ENCODE results near the gene ZNF223. TPM values are rescaled to one million over a fixed set of nuclear protein-coding genes. Genes with fewer than 3 reads are reported as not detected.

Gene ZNF223
- total RNA-seq, 1 donor from 2014 or later = 17.7 TPM

DNA sequence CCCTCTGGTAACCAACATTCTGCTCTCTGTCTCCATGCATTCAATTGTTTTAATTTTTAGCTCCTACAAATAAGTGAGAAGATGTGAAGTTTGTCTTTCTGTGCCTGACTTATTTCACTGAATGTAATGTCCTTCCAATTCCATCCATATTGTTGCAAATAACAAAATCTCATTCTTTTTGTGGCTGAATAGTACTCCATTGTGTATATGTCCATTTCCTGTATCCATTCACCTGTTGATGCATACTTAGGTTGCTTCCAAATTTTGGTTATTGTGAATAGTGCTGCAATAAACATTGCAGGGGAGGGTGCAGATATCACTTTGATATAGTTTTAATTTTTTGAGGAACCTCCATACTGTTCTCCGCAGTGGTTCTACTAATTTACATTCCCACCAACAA is 17.6 kb downstream of the ZNF223 start:
- intact Hi-C loops (cut with DNase I) = no loop called here
- H3K9me3 ChIP-seq = peaks cover 29% of the 10 kb centered on the region
- no peak overlapping the region for H3K4me3 ChIP-seq
- DNase-seq (ENCODE audit: extremely low spot score in 2 of 2) = no peak
- H3K36me3 ChIP-seq = peaks cover 0 to 30% of the 10 kb centered on the region in 2 donors
- H3K4me1 ChIP-seq = peaks cover 21% of the 10 kb centered on the region
- H3K27ac ChIP-seq = no peak overlapping the region
- no peaks in the 10 kb centered on the region for H3K27me3 ChIP-seq
- TF ChIP-seq, protein P1, sequence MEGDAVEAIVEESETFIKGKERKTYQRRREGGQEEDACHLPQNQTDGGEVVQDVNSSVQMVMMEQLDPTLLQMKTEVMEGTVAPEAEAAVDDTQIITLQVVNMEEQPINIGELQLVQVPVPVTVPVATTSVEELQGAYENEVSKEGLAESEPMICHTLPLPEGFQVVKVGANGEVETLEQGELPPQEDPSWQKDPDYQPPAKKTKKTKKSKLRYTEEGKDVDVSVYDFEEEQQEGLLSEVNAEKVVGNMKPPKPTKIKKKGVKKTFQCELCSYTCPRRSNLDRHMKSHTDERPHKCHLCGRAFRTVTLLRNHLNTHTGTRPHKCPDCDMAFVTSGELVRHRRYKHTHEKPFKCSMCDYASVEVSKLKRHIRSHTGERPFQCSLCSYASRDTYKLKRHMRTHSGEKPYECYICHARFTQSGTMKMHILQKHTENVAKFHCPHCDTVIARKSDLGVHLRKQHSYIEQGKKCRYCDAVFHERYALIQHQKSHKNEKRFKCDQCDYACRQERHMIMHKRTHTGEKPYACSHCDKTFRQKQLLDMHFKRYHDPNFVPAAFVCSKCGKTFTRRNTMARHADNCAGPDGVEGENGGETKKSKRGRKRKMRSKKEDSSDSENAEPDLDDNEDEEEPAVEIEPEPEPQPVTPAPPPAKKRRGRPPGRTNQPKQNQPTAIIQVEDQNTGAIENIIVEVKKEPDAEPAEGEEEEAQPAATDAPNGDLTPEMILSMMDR (IDR thresholded peaks at IDR 0.05) = no peak
- TF ChIP-seq POLR2A (IDR thresholded peaks at IDR 0.05) (no peak), POLR2AphosphoS5 (IDR thresholded peaks at IDR 0.05; ENCODE audit: insufficient read depth in 1 of 2, low read depth in 1 of 2) (no peak)

DNA sequence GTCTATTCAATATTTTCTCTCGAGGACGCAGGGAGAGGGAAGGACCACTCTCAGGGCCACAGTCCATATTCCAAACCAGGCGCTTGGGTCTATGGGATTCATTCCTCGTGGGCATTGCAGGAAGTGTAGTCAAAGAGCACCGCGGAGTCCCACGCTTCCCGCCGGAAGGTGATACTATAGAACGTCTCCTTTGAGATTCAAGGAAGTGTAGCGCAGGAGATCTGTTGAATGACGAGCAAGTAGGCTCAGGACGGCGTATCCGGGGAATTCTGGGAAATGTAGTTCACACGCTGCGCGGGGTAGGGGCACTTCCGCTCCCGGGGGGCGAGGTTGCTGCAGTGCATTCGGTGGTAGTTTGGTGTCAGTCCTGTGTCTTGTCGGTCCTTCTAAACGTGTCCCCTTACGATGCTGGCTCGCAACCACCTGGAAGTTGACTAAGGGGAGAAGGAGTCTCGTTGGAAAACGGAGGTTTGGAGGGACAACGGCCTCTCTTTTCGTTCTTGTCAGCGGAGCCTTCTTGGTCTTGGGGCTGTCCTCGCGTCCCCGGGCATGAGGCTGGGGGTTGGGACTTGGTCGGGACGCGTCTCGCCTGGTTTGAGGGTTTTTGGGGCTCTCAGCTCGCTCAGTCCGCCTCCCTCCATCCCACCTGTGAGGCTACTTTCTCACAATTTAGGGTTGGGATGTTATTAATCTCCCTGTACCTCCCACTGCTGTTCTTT is 20.1 kb downstream of the ZNF223 start, which contains the start of gene ZNF284:
Gene ZNF284, plus strand, starts transcription at position 336 of the 719 bp plus-strand sequence. CDS start 4,231 bp downstream, outside the sequence.
- Histone ChIP-seq H3K36me3 (peaks cover 0 to 6% of the 10 kb centered on the region in 2 donors), H3K27ac (no peak within 1 kb of the TSS), H3K4me3 (peak within 1 kb of the TSS; percentile 62 to 76), H3K4me1 (peaks cover 21% of the 10 kb centered on the region), H3K9me3 (peaks cover 7% of the 10 kb centered on the region), H3K27me3 (no peaks in the 10 kb centered on the region)
- peak in 1 of 2 donors; percentile 89 for DNase-seq (ENCODE audit: extremely low spot score in 2 of 2)
- TF ChIP-seq POLR2AphosphoS5 (IDR thresholded peaks at IDR 0.05; ENCODE audit: insufficient read depth in 1 of 2, low read depth in 1 of 2) (peak; percentile 55 to 91), POLR2A (IDR thresholded peaks at IDR 0.05) (no peak)
- TF ChIP-seq, protein P1 (IDR thresholded peaks at IDR 0.05) = no peak
- intact Hi-C loops (cut with DNase I) = no loop called here

DNA sequence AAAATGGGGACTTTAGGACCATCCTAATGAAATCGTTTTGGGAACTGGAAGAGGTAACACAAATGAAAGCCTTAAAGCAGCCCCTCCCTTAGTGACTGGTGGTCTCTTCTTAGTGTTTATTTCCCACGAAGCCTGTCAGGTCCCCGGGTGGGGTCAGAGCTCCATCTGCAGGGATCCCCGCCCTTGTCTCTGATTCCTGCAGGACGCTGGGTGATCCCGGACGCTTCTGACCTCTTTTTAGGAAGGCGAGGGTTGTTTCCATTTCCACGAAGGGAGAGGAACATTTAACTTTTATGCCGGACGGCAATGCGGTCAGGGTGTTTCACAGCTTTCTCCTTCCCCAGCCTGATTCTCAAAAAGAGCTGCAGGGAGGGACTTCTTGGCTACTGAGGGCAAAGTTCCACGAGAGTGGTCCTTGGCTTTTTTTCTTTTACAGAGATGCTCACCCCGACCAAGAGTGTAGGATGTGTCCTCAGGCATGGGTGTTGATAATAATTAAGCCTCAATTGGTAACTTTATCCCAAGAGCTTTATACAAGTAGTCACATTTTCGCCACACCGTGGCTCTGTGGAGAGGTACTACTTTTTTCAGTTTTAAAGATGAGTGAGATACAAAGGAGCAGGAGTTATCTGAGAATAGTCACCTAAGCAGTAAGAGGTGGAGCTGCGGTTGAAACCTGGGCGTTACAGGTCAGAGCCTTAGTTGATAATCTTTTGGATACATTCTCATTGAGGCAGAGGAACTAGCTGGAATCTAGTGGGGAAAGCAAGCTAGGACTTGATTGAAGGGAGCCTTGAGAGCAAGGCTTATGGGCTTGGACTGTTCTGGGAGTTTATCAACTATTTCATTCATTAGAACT is 20.9 kb downstream of the ZNF223 start:
- peaks cover 4% of the 10 kb centered on the region for H3K9me3 ChIP-seq
- no peak for TF ChIP-seq POLR2AphosphoS5 (IDR thresholded peaks at IDR 0.05; ENCODE audit: insufficient read depth in 1 of 2, low read depth in 1 of 2)
- TF ChIP-seq POLR2A (IDR thresholded peaks at IDR 0.05) = no peak
- DNase-seq (ENCODE audit: extremely low spot score in 2 of 2) = no peak
- H3K4me1 ChIP-seq = peaks cover 21% of the 10 kb centered on the region
- peaks cover 0 to 7% of the 10 kb centered on the region in 2 donors for H3K36me3 ChIP-seq
- peak overlapping the region; percentile 62 to 76 for H3K4me3 ChIP-seq
- no peaks in the 10 kb centered on the region for H3K27me3 ChIP-seq
- intact Hi-C loops (cut with DNase I) = no loop called here
- H3K27ac ChIP-seq = no peak overlapping the region

DNA sequence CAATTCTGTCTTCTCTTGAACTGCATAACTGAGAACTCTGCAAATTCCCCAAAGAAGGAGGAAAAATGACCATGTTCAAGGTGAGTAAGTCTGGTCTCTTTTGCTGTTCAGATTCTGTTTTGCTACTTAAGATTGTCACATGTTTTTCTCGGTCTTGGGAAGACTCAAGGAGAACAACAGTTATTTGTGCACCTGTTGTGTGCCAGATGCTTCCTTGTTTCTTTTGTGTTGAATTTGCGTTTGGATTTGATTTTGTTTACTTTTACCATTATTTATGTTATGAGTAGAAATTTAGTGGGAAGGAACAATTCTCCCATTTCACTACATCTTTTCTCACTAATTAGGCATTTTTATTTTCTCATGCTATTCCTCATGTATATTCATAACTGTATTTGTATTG is 24.5 kb downstream of the ZNF223 start:
- Histone ChIP-seq H3K9me3 (no peaks in the 10 kb centered on the region), H3K4me3 (no peak overlapping the region), H3K36me3 (peaks cover 0 to 25% of the 10 kb centered on the region in 2 donors), H3K27ac (no peak overlapping the region), H3K4me1 (peaks cover 17% of the 10 kb centered on the region), H3K27me3 (no peaks in the 10 kb centered on the region)
- TF ChIP-seq POLR2AphosphoS5 (IDR thresholded peaks at IDR 0.05; ENCODE audit: insufficient read depth in 1 of 2, low read depth in 1 of 2) (no peak), POLR2A (IDR thresholded peaks at IDR 0.05) (no peak)
- TF ChIP-seq, protein P1 (IDR thresholded peaks at IDR 0.05) = no peak
- intact Hi-C loops (cut with DNase I) = no loop called here
- DNase-seq (ENCODE audit: extremely low spot score in 2 of 2) = no peak

DNA sequence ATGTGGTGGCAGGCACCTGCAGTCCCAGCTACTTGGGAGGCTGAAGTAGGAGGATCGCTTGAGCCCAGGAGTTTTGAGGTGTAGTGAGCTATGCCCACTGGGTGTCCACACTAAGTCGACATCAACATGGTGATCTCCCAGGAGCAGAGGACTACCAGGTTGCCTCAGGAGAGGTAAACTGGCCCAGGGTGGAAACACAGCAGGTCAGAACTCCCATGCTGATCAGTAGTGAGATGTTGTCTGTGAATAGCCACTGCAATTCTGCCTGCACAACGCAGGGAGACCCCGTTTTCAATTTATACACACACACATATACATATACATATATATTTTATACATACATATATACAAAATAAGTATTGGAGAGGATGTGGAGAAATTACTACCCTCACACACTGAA is 40.3 kb downstream of the ZNF223 start:
- intact Hi-C loops (cut with DNase I) = no loop called here

More for the DNA sequence above, 40.3 kb downstream of the ZNF223 start:
- no peak for DNase-seq (ENCODE audit: extremely low spot score in 2 of 2)
- Histone ChIP-seq H3K9me3 (no peaks in the 10 kb centered on the region), H3K27ac (no peak overlapping the region), H3K36me3 (peaks cover 0 to 9% of the 10 kb centered on the region in 2 donors), H3K4me3 (no peak overlapping the region), H3K27me3 (no peaks in the 10 kb centered on the region), H3K4me1 (peaks cover 14% of the 10 kb centered on the region)
- TF ChIP-seq, protein P1 (IDR thresholded peaks at IDR 0.05) = no peak
- TF ChIP-seq POLR2A (IDR thresholded peaks at IDR 0.05) (no peak), POLR2AphosphoS5 (IDR thresholded peaks at IDR 0.05; ENCODE audit: insufficient read depth in 1 of 2, low read depth in 1 of 2) (no peak)
